HepG2 (cell line): ENCODE data around the gene TECTB. TPM values are rescaled to one million over a fixed set of nuclear protein-coding genes. Genes with fewer than 3 reads are reported as not detected.
A peak's percentile ranks its signal among the peaks of the same experiment; 100 is the strongest.

Experiments
- ATAC-seq: fragments of 200-7000 bp; cut with Tn5 transposase; 3 replicates; pipeline ENCODE4 v1.9.1; 2020; ENCODE audit warnings: mild to moderate bottlenecking, moderate library complexity
- BruUV-seq: library from RNA; stranded (reverse); fragments of 400-500 nt; replicated peaks from 2 replicates; lab custom pipeline; 2021; lab: Mats Ljungman, UMichigan
- CTCF ChIA-PET: fragments of 300-600 bp; formaldehyde crosslinking; extraction: SDS; loops from one replicate; lab custom pipeline; 2021; ENCODE audit warnings: low total read pairs, inconsistent platforms, low intra/inter-chr PET ratio; lab: Yijun Ruan, JAX
- POLR2A ChIA-PET: fragments of 350-600 bp; sonication (Branson Sonifier 250); formaldehyde crosslinking; loops from one replicate; lab custom pipeline; 2020; ENCODE audit warnings: antibody characterized with exemption, inconsistent platforms; lab: Yijun Ruan, JAX
- DNase-seq: peaks from one replicate; pipeline ENCODE4 v3.0.0-alpha.2; 2015; ENCODE audit warnings: low spot score
- FAIRE-seq: peaks from 3 replicates; lab custom pipeline; 2011; peaks lifted over from hg19 to GRCh38; lab: Jason Lieb, UNC
- H2AFZ ChIP-seq: one replicate; pipeline ENCODE4 v1.6.1; 2011; ENCODE audit warnings: low read length, inconsistent platforms
- H3K27ac ChIP-seq: fragments of 300-600 bp; 3 replicates; pipeline ENCODE4 v1.8.0; 2011; ENCODE audit warnings: mixed run types, mild to moderate bottlenecking, mixed read lengths, low read length, inconsistent platforms; ENCODE audit not compliant: insufficient read depth; ENCODE audit errors: extremely low read length
- H3K27me3 ChIP-seq, 2 experiments: fragments of 200-600 bp in 1 of 2; 2 replicates in 1 of 2; 3 replicates in 1 of 2; pipeline versions ENCODE4 v1.6.0 to v1.8.0; 2011; ENCODE audit warnings: low read length in 2 of 2, mild to moderate bottlenecking in 2 of 2, moderate library complexity in 2 of 2, inconsistent platforms in 1 of 2; ENCODE audit not compliant: insufficient read depth in 2 of 2, control insufficient read depth in 1 of 2
- H3K36me3 ChIP-seq, 2 experiments: fragments of 200-600 bp in 1 of 2; replicated peaks in 1 of 2; 2 replicates in 1 of 2; 3 replicates in 1 of 2; pipeline versions ENCODE4 v1.5.1 to v1.8.0; 2011; ENCODE audit warnings: low read length in 2 of 2, inconsistent platforms in 1 of 2; ENCODE audit not compliant: insufficient read depth in 2 of 2, control insufficient read depth in 1 of 2
- H3K4me1 ChIP-seq: 2 replicates; pipeline ENCODE4 v1.5.1; 2012; ENCODE audit warnings: low read length, inconsistent platforms; ENCODE audit not compliant: insufficient read depth
- H3K4me2 ChIP-seq: 2 replicates; pipeline ENCODE4 v1.6.0; 2011; ENCODE audit warnings: low read depth, low read length, inconsistent platforms
- H3K4me3 ChIP-seq, 3 experiments: fragments of 200-600 bp in 1 of 3; sonication (generic), shearing (Covaris generic) in 1 of 3; replicated peaks in 1 of 3; 2 replicates each; pipeline ENCODE4 v1.5.1; 2011 to 2016; ENCODE audit warnings: low read length in 3 of 3, inconsistent platforms in 2 of 3, low read depth in 2 of 3, mild to moderate bottlenecking in 2 of 3, control low read depth in 1 of 3, mixed read lengths in 1 of 3; ENCODE audit not compliant: insufficient read depth in 1 of 3
- H3K79me2 ChIP-seq: one replicate; pipeline ENCODE4 v1.6.1; 2011; ENCODE audit warnings: low read length, inconsistent platforms; ENCODE audit not compliant: insufficient read depth
- H3K9ac ChIP-seq: 2 replicates; pipeline ENCODE4 v1.6.0; 2011; ENCODE audit warnings: mild to moderate bottlenecking, low read depth, low read length, inconsistent platforms; ENCODE audit not compliant: insufficient read depth
- H3K9me3 ChIP-seq: 2 replicates; pipeline ENCODE4 v1.5.1; 2012; ENCODE audit warnings: mild to moderate bottlenecking, low read length
- H4K20me1 ChIP-seq: 2 replicates; pipeline ENCODE4 v1.6.0; 2011; ENCODE audit warnings: inconsistent platforms, mild to moderate bottlenecking, low read length, moderate library complexity; ENCODE audit not compliant: insufficient read depth
- ADNP ChIP-seq: sonication (generic); formaldehyde crosslinking; IDR thresholded peaks from 2 replicates; pipeline ENCODE4 v1.4.0; 2020; ENCODE audit warnings: missing genetic modification reagents
- AGO1 ChIP-seq: fragments of 200-400 bp; formaldehyde crosslinking; IDR thresholded peaks from 2 replicates; pipeline ENCODE4 v1.6.1; 2017; ENCODE audit warnings: mild to moderate bottlenecking, low read depth, low read length, moderate library complexity; ENCODE audit not compliant: poor library complexity, severe bottlenecking
- ARNT2 ChIP-seq: sonication (generic); formaldehyde crosslinking; IDR thresholded peaks from 2 replicates; pipeline ENCODE4 v1.8.0; 2022; ENCODE audit warnings: mild to moderate bottlenecking, low read depth, missing genetic modification reagents, moderate library complexity
- CAMTA2 ChIP-seq: sonication (generic); formaldehyde crosslinking; IDR thresholded peaks from 2 replicates; pipeline ENCODE4 v1.4.0; 2020; ENCODE audit warnings: mild to moderate bottlenecking, missing genetic modification reagents, borderline replicate concordance
- KDM6A ChIP-seq: IDR thresholded peaks from 2 replicates; pipeline ENCODE4 v1.6.1; 2016; ENCODE audit warnings: low read depth
- MTA1 ChIP-seq: sonication (generic); formaldehyde crosslinking; IDR thresholded peaks from 2 replicates; pipeline ENCODE4 v1.4.0; 2020; ENCODE audit warnings: missing genetic modification reagents, mild to moderate bottlenecking, borderline replicate concordance
- SMARCC2 ChIP-seq: fragments of 450-650 bp; IDR thresholded peaks from 2 replicates; pipeline ENCODE4 v1.6.1; 2017; ENCODE audit warnings: antibody characterized with exemption, mild to moderate bottlenecking
- SRF ChIP-seq: IDR thresholded peaks from 2 replicates; pipeline ENCODE4 v1.6.1; 2011; ENCODE audit warnings: mild to moderate bottlenecking, low read depth, low read length, moderate library complexity
- SRSF1 ChIP-seq: fragments of 200-400 bp; formaldehyde crosslinking; optimal IDR thresholded peaks from 2 replicates; pipeline ENCODE3; 2017; ENCODE audit warnings: mild to moderate bottlenecking, low read depth, low read length, moderate library complexity
- STAG1 ChIP-seq: sonication (generic); formaldehyde crosslinking; IDR thresholded peaks from 2 replicates; pipeline ENCODE4 v1.4.0; 2020; ENCODE audit warnings: missing genetic modification reagents
- TCF7L2 ChIP-seq: IDR thresholded peaks from 2 replicates; pipeline ENCODE4 v1.6.1; 2011; ENCODE audit warnings: mild to moderate bottlenecking, low read depth, low read length, moderate library complexity
- ZKSCAN5 ChIP-seq: sonication (generic); formaldehyde crosslinking; IDR thresholded peaks from 2 replicates; pipeline ENCODE4 v1.5.1; 2020; ENCODE audit warnings: mild to moderate bottlenecking, missing genetic modification reagents
- ZNF614 ChIP-seq: IDR thresholded peaks from 2 replicates; pipeline ENCODE4 v1.6.1; 2018; ENCODE audit warnings: missing biosample characterization, missing genetic modification reagents, inconsistent platforms, borderline replicate concordance
- ZNF629 ChIP-seq: sonication (generic); formaldehyde crosslinking; conservative IDR thresholded peaks from 2 replicates; pipeline ENCODE4 v1.5.0; 2020; ENCODE audit warnings: missing genetic modification reagents
- WGBS: methylation state at CpG from one replicate; pipeline ENCODE4 v1.1.6; 2017; ENCODE audit warnings: low lambda C conversion rate; 5-methylcytosine and 5-hydroxymethylcytosine counted together
- in situ Hi-C: cut with HindIII; loops from 2 replicates; pipeline ENCODE4 v1.10.0; 2017; ENCODE audit warnings: low pct_unique_long_range_greater_than_20kb; ENCODE audit not compliant: extremely low pct_ligation_motif_present
- intact Hi-C: fragments of 100-400 bp; cut with micrococcal nuclease; formaldehyde crosslinking; loops from one replicate; pipeline ENCODE4 v1.10.0; 2022; ENCODE audit not compliant: unreplicated experiment
- polyA plus RNA-seq, 8 experiments: library from polyadenylated mRNA; depleted of rRNA in 3 of 8; stranded (reverse) in 7 of 8; unstranded in 1 of 8; fragments of >200 nt; fragmentation: Illumina TruSeq in 4 of 8; extraction: Trizol in 4 of 8; gene quantifications; 2 replicates each; pipeline versions ENCODE4 v1.2.1 to v1.2.3, GENCODE V29; 2011 to 2016; ENCODE audit warnings: low read depth in 4 of 8, missing spikeins in 1 of 8, mixed read lengths in 1 of 8; ENCODE audit not compliant: insufficient read depth in 1 of 8
- total RNA-seq, 5 experiments: library from RNA; depleted of rRNA; stranded (reverse); fragments of >200 nt; fragmentation: Illumina TruSeq; extraction: Trizol; gene quantifications; 2 replicates each; pipeline ENCODE4 v1.2.3, GENCODE V29; 2016; ENCODE audit warnings: low read depth in 1 of 5
- TF ChIP-seq, protein P1 (sequence below): sonication (generic); formaldehyde crosslinking; IDR thresholded peaks from 2 replicates; pipeline ENCODE4 v1.5.0; 2020; ENCODE audit warnings: mild to moderate bottlenecking, missing genetic modification reagents, moderate library complexity

The TECTB gene
- total and polyA plus RNA-seq, 2 of the 13 experiments (the other 11 are each of a cell fraction or from before 2014, with no cell fraction given) = 0.78 to 1.8 TPM

DNA sequence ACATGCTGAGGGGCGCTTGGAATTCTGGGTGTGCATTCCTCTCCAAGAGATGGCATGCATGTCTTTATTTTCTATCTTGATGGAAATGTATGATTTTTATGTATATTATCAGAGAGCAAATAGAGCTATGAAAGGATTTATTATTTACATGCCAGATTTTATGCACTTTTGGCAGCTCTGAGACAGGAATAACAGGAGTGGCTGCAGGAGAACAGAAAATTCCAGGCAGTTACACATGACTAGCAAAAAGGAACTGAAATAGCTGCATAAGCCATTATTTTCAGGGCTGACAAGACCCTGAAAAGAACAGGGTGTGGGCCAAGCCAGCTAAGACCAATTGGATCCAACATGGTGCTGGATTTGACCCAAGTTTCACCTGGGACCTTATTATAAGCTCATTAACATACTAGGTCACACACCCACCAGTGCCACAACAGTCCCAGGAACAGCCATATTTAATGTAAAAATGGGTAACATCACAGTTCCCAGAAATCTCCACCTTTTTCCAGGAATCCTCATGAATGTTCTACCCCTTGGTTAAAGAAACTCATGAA is 47.5 kb downstream of the TECTB start:
- FAIRE-seq (no peak), ATAC-seq (no peak), DNase-seq (no peak)
- H4K20me1 ChIP-seq = no peaks in the 10 kb centered on the region
- H2AFZ ChIP-seq = no peak overlapping the region
- CTCF ChIA-PET = no interaction called here
- BruUV-seq = no TSS peak
- no peaks in the 10 kb centered on the region for H3K9me3 ChIP-seq
- in situ Hi-C loops = loop anchor here (25.0 kb wide), 1 partner anchor 107 kb away; the partner anchor contains the start of genes VTI1A and ZDHHC6
- intact Hi-C loops = loop anchor here (5.0 kb wide), 2 partner anchors 42 to 62 kb away; partner anchors contain the start of gene ACSL5
- H3K79me2 ChIP-seq = no peaks in the 10 kb centered on the region
- no peak overlapping the region for H3K27ac ChIP-seq
- POLR2A ChIA-PET = interaction anchor here (1.2 to 1.3 kb wide), 2 partner anchors 43 to 53 kb away, joined by 3 to 4 read pairs; partner anchors contain the start of gene ACSL5
- H3K4me3 ChIP-seq = no peak overlapping the region
- TF ChIP-seq AGO1 = no peak
- H3K4me2 ChIP-seq = no peak overlapping the region
- H3K4me1 ChIP-seq = peaks cover 51% of the 10 kb centered on the region
- 93% methylated on average over 1 of the region's 1 CpG for WGBS
- no peaks in the 10 kb centered on the region for H3K27me3 ChIP-seq
- H3K36me3 ChIP-seq = no peaks in the 10 kb centered on the region
- no peak overlapping the region for H3K9ac ChIP-seq

DNA sequence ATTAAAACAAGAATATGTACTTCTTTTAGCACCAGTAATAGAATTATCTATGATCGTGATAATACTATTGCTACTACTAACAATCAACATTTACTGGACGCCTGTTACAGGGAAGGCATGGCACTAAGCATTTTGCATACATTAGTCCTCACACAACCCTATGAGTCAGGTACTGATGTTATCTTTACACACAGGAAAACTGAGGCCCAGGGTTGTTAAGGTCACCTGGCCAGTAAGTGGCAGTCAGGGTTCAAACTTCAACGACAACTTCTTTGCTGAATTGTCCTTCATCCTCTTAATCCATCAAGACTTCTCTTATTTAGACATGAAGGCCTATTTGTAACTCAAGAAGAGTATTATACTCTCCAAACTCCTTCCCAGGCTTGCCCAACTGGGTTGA is 48.8 kb downstream of the TECTB start:
- no peak overlapping the region for H3K9ac ChIP-seq
- POLR2A ChIA-PET = no interaction called here
- intact Hi-C loops = loop anchor here (5.0 kb wide), 2 partner anchors 40 to 60 kb away; partner anchors contain the start of gene ACSL5
- no peaks in the 10 kb centered on the region for H3K79me2 ChIP-seq
- no peaks in the 10 kb centered on the region for H4K20me1 ChIP-seq
- peak overlapping the region; percentile 57 for H3K4me2 ChIP-seq
- H3K27ac ChIP-seq = no peak overlapping the region
- no peaks in the 10 kb centered on the region for H3K36me3 ChIP-seq
- H3K4me1 ChIP-seq = peaks cover 60% of the 10 kb centered on the region
- H2AFZ ChIP-seq = no peak overlapping the region
- BruUV-seq = no TSS peak
- no peaks in the 10 kb centered on the region for H3K27me3 ChIP-seq
- FAIRE-seq (peak; percentile 28), ATAC-seq (peak; percentile 15; the same call in 1 of the 3 replicates), DNase-seq (no peak)
- H3K4me3 ChIP-seq = 0 out of 6 replicates have a peak overlapping the region, but pooled peaks of 1 of the 3 experiments have one; percentile 29
- CTCF ChIA-PET = no interaction called here
- WGBS = 5% methylated on average over 3 of the region's 3 CpGs
- H3K9me3 ChIP-seq = no peaks in the 10 kb centered on the region
- in situ Hi-C loops = loop anchor here (25.0 kb wide), 1 partner anchor 105 kb away; the partner anchor contains the start of genes VTI1A and ZDHHC6
- no peak for TF ChIP-seq CAMTA2 (CRISPR knock-in tag)
- peak; percentile 68 for TF ChIP-seq ZNF629
- 0 out of 2 replicates have a peak, but pooled peaks have one; percentile 23 for TF ChIP-seq STAG1
- TF ChIP-seq MTA1 = no peak
- TF ChIP-seq SMARCC2 = no peak
- TF ChIP-seq ZNF614 (CRISPR knock-in tag) = no peak
- TF ChIP-seq ARNT2 (CRISPR knock-in tag) = no peak
- TF ChIP-seq SRF = no peak
- no peak for TF ChIP-seq SRSF1
- no peak for TF ChIP-seq TCF7L2
- no peak for TF ChIP-seq ADNP (CRISPR knock-in tag)
- TF ChIP-seq ZKSCAN5 (CRISPR knock-in tag) = no peak
- TF ChIP-seq KDM6A (CRISPR knock-in tag) = no peak
- TF ChIP-seq, protein P1, sequence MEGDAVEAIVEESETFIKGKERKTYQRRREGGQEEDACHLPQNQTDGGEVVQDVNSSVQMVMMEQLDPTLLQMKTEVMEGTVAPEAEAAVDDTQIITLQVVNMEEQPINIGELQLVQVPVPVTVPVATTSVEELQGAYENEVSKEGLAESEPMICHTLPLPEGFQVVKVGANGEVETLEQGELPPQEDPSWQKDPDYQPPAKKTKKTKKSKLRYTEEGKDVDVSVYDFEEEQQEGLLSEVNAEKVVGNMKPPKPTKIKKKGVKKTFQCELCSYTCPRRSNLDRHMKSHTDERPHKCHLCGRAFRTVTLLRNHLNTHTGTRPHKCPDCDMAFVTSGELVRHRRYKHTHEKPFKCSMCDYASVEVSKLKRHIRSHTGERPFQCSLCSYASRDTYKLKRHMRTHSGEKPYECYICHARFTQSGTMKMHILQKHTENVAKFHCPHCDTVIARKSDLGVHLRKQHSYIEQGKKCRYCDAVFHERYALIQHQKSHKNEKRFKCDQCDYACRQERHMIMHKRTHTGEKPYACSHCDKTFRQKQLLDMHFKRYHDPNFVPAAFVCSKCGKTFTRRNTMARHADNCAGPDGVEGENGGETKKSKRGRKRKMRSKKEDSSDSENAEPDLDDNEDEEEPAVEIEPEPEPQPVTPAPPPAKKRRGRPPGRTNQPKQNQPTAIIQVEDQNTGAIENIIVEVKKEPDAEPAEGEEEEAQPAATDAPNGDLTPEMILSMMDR (CRISPR knock-in tag) = peak; percentile 19; the same call in 1 of the 2 replicates
